HG03442 (cell line): ENCODE results near the gene NCK2.
"Not testable (repeated sequence)": the region's sequence is repeated elsewhere in the genome, so short reads cannot be mapped to it uniquely, and the experiment has no call there.

Source experiments
- ATAC-seq: cut with Tn5 transposase; IDR thresholded peaks from one replicate; pipeline ENCODE4 v1.9.1; 2021; ENCODE audit warnings: mild to moderate bottlenecking, moderate library complexity; ENCODE audit not compliant: unreplicated experiment

NCK2 gene

DNA sequence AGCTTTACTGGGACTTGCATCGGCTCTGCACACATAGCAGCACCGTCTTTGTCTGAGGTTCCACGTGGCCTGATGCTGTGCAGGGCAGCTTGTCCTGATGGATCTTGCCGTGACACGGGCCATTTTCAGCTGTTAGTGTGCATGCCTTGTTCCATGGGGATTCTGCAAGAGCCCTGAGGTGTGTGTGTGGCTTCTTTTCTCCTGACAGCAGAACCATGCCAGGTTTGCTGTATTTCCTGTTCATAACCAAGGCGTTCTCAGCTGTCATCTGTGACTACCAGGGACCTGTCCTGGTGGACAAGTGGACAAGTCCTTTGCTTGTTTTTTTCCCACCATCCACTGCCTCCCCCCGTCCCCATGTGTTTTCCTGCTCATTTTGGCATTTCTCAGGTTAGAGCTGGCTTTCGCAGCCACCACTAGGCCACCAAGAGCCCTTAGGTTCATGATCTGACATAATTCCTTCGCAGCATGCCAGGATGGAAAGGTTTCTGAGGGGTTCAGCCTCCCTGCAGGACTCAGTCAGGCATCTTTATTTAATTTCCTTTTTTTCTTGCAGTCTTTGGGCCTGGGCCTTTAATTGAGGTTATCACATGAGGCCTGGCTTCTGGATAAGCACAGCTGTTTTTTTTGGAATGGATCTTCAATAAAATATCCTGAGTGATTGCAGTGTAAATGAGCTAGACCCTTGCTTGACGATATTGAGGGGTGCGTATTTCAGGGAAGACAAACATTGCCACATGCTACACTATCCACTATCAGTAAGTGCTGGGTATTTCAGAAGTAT lies 139.4 kb downstream of the NCK2 start:
- ATAC-seq, result no peak

DNA sequence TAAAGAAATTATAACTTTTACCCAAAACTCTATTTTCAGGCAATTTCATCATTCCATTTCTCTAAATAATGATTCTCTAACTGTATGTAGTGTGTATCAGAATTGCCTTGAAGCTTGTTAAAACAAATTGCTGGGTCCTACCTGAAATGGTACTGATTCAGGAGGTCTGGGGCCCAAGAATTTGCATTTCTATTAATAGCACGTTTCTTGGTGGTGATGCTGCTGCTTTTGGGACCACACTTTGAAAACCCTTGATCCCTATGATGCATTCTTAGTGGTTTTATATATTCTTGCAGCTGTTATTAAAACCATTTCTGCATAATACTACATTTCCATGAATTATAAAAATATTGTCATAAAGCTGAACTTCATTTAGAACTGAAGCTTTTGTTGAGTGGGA lies 140.7 kb downstream of the NCK2 start:
- ATAC-seq, result no peak

DNA sequence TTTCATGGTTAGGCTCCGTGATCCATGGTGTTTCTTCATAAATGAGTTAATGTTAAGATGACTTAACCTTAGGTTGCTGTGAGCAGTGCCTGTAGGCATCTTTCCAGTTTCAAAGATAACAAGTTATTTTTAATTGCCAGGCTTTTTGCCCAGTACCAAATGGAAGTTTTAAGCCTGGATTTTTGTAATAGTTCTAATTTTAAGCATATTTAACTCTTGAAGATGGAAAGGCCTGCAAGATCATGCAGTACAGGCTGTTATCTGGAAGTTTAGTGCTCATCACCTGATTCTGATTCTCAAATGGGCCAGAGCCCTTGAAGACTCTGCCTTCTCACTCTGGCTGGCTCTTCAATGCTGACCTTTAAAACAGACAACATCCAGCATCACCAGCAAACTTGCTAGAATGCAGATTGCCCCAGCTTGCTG lies 141.3 kb downstream of the NCK2 start:
- ATAC-seq, result no peak

DNA sequence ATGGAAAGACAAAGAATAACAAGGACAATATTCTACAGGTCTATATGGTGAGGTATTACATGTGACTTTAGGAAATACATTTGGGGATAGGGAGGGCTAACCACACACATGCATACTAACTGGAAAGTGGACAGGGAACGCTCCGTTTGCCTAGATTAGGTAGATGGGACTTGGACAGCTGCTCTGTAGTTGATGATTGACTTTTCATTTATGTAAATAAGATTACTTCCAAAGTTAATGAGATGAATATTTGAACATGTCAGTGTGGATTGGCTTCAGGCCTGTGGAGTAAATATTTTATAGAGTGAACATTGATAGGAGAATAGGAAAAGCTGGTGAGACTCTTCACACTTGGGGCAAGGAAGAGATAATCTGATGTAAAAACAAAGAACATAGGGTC lies 142.0 kb downstream of the NCK2 start:
- ATAC-seq, result no peak

DNA sequence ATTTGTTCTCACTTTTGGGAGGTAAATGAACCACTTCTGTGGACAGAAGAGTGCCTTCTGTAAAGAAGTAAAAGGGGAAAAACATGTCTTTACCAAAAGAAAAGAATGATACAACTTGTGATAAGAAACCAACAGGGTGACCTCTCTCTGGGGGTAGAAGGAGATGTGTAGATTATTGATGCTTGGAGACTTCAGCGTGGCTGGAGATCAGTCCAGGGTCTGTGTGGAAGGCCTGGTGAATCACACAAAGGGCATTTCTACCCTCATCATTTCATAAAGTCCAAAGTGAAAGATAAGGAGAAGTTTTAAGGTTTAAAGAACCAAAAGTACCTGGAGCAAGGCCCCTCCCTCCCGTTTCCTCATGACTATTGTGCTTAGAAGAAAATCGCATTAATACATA lies 142.5 kb downstream of the NCK2 start:
- no peak for ATAC-seq

DNA sequence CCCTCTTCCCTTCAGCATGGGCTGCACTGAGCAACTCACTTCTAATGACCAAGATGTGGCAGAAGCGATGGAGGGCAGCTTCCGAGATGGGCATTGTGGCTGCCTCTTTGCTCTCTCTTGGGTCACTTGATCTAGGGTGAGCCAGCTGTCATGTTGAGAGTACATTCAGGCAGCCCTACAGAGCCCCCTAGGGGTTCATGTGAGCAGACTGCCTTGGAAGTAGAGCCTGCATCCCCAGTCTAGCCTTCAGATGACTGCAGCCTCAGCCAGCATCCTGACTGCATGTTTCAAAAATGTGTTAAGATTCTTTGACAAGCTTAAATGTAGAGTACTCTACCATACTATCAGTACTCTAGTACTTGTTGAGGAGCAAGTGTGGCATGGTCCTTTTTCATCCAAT lies 143.9 kb downstream of the NCK2 start:
- no peak for ATAC-seq

DNA sequence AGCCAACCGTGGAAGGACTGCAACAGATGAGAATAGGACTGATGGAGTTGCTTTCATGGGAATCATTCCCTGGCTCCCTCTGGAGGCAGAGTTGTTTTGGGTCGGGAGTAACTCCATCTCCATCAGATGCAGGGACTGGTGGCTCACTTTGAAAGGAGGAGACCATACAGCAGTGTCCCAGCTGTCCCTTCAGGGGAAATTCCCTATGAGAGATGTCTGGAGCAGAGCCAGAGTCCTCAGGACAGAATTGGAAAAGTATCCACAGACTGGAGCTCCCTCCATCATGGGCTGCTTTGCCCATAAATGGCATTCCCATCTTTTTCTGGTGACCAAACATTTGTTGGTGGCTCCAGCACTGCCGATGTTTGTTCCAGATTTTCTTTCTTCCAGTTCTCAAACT lies 144.3 kb downstream of the NCK2 start:
- ATAC-seq, result no peak

DNA sequence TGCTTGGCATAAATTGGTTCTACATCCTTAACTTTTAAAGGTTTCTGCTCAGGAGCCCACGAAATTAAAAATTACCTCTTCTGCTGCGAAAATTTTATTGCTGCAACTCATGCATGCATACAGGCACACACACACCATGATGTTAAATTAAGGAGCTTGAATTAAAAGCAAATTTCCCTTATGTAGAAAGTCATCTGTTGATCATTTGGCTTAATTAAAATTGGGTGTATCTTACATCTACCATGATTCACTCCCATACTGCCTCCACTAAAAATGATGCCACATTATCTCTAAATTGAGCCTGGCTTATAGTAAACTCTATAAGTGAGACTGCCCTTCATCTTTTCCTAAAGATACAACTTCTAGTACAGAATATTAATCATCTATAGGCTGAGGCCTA lies 145.4 kb downstream of the NCK2 start:
- ATAC-seq, result no peak

DNA sequence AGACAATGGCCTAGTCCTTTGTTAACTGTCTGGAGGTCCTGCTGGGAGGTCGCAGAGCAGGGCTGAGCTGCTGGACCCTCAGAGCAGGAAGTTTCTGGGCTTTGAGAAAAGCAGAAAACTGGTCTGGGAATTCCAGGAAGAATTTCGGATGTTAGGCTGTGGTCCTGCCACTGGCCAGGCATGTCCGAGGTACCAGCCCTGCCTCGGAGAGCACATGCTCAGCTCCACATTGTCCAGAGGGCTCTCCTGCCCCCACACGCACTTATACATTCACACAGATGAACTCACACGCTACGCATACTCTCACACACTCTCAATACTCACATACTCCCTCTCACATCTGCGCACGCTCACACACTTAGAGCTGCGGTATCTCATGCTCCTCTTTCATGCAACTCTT lies 146.1 kb downstream of the NCK2 start:
- no peak for ATAC-seq

DNA sequence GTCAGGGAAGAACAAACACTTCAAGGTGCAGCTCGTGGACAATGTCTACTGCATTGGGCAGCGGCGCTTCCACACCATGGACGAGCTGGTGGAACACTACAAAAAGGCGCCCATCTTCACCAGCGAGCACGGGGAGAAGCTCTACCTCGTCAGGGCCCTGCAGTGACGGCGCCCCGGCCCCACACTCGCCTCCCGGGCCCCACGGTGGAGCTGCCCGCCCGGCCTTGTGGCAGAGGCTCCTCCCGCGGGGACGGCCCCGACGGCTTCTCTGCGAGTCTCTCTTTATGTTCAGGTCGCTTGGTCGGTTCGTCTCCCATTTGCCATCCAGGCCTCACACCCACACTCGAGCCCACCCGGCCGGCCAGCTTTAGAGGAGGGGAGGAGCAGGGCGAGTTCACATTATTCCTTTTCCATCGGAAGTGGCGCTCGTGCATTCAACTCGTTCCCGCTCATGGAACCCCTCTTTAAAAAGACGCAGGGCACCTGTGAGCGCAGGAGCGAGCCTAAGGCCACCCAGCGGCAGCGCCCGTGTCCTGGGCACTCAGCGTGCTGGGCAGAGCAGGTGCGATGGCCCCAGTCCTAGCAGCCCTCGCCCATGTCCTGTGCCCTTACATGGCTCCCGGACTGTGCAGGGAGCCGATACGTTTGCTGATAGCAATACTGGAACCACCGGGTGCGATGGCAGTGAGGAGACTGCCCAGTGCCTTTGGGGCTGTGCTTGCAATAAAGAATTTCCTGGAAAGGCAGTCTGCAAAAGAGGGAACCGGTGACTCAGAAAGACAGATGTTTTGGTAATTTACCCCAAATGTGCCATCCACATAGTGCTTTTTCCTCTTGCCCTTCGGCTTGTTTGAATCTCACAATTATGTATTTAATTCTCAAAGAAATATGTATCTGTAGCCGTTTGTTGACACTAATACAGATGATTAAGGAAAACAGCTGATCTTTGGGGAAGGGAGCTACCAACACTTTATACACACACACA lies 148.6 kb downstream of the NCK2 start:
- ATAC-seq, result no peak

DNA sequence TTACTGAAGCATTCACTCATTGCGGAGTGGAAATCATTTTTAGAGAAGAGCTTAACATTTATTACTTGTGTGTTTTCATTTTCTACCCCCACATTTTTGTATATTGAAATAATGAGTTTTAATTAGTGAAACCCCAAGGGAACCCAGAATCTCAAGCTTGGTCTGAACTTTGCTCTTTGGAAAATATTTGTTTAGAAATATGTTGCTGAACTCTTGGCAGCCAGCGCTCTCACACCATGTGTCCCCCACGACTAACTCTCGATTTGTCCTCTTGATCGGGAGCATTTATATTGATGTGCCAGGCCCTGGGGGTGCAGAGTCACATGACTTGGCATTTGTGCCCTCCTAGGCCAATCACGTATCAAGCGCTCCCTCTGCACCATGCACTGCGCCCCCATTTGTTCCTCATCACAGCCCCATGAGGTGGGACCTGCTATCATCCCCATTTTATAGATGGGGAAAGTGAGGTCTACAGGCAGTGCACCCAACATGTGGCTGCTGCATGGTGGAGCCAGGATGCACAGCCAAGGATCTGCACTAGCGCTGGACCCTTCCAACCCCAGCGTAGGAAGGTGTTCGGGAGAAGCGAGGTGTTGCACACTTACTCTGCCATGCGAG lies 149.7 kb downstream of the NCK2 start:
- ATAC-seq, result no peak

DNA sequence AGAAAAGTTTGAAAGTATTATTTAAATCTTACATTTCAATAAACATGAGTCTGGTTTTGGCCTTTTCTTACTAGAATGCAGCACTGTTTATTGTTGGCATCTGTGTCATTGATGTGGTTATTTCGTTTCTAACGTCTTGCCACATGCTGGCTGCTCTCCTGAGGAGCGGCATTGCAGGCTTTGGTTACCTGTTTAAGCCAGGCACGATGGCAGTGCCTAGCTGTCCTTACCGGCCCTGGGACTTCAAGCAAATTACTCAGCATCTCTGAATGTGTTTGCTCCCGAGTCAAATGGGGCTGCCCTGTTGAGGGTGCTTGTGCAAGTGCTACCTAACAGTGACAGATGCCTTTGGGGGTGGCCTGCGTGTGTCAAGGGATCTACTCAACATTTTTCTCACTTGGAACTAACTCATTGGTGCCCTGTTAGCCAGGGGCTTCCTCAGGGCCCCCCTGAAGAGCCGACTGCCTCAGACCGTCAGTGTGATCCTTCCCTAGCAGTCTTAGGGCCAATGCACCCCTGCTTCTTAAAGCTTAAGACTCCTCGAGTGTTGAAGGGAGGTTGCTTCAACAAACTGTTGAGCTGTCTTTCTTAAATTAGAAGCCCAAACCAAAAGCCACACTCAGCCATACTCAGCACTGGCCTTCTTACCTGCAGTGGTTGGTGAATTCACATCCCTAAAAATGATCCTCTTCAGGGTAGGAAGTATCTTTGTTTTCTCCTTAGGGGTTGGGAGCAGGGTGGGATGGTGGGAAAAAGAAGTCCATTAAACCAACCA lies 151.5 kb downstream of the NCK2 start:
- no peak for ATAC-seq

DNA sequence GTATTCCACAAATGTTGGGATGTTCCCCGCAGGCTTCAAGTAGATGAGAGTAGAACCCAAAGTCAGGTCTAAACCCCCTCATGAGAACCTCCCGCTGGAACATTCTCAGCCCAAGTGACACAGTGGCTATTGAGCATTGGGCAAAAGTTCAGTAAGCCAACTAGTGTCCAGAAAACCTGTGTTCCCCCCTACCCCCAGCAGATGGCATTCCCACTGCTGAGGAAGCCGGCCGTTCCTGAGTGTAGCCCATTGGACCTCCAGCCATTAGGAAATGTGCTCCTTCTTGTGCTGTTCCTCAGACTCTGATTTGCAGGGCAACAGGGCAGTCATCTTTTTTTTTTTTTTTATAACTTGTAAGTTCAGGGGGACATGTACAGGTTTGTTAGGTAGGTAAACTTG lies 152.1 kb downstream of the NCK2 start:
- ATAC-seq, result no peak

DNA sequence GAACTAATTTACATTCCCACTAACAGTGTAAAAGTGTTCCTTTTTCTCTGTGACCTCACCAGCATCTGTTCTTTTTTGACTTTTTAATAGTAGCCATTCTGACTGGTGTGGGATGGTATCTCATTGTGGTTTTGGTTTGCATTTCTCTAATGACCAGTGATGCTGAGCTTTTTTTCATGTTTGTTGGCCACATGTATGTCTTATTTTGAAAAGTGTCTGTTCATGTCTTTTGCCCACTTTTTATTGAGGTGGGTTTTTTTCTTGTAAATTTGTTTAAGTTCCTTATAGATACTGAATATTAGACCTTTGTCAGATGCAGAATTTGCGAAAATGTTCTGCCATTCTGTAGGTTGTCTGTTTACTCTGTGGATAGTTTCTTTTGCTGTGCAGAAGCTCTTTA lies 153.0 kb downstream of the NCK2 start:
- ATAC-seq, result not testable (repeated sequence)

DNA sequence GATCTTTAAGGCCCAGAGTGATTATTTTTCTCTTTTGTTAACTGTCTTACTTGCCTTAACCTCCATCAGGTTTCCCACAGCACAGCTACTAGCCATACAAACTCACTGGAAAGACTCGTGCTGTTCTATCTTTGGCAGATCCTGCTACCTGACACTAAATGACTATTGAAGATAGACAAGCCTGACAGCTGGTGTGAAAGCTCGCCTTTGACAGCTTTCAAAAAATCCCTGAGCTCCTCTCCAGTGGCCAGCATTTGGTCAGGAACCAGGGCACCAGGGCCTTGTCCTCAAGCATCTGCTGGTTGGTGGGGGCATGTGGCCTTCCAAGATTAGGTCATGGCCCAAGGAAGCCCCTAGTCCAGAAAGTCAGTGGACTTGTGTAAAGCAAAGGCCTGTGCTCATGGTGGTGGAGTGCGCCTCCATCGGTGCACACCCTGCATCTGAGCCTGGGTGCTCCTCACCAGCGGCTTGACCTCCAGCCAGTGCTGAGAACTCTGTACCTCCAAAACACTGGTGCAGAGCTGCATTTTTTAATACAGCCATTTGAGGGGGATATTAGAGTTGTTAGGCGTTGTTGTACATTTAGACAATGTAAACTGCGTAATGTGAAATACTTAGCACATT lies 158.5 kb downstream of the NCK2 start:
- no peak for ATAC-seq

DNA sequence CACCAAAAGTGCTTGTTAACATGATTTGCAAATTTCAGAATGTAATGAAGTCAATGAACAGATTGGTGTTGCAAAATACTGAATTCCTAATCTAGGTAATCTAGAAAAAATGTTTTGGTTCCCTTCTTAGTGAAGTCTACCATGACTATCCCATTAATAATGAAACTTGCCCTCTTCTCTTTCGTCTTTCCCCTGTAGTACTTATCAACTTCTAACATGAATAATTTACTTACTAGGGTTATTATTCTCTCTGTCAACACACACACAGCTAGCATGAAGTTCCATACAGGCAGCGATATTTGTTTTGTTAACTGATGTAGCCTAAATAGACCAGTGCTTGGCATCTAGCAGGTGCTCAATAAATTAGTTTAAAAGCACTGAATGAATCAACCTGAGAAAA lies 160.2 kb downstream of the NCK2 start:
- ATAC-seq, result peak; percentile 93

DNA sequence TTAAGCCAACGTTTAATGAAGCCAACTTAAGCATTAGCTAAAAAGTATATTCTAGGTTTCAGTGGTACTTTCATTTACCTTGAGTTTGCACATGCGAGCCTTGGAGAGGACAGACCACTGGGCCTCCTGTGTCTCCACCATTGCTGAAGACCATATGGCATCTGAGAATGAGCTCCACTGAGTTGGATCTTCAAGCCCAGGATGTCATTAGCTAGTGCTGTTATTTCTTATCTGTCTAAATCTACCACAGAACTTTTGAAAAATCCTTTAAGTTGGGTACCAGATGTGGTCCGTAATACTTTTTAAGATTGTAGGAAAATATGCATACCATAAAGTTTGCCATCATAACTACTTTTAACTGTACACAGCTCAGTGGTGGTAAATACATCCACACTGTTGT lies 161.8 kb downstream of the NCK2 start:
- no peak for ATAC-seq

DNA sequence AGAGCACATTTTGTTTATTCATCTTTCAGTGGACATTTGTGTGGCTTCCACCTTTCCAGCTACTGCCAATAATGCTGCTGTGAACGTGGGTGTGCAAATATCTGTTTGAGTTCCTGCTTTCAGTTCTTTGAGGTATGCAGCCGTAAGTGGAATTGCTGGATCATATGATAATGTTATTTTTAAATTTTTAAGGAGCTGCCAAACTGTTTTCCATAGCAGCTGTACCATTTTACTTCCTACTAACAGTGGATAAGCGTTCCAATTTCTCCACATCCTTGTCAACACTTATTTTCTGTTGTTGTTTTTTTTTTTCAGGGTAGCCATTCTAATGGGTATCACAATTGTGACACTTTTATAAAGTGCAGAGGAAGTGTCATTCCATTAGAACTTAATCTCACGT lies 162.5 kb downstream of the NCK2 start:
- ATAC-seq, result no peak

DNA sequence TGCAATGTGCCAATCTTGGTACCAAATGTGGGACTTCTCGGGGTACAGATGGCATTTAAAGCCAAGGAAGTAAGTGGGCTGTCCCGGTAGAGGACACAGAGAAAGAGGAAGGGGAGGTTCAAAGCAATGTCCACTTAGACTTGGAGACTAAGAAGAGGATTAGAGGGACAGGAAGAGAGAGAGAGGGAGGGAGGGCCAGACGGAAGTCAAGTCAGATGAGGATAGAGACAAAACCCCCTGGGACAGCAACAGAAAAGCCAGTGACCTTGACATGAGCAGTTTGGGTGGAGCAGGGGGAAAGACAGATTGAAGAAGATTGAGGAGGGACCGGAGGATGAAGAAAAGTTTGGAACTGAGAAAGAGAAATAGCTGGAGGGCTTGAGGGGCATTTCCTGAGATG lies 164.5 kb downstream of the NCK2 start:
- ATAC-seq, result no peak

DNA sequence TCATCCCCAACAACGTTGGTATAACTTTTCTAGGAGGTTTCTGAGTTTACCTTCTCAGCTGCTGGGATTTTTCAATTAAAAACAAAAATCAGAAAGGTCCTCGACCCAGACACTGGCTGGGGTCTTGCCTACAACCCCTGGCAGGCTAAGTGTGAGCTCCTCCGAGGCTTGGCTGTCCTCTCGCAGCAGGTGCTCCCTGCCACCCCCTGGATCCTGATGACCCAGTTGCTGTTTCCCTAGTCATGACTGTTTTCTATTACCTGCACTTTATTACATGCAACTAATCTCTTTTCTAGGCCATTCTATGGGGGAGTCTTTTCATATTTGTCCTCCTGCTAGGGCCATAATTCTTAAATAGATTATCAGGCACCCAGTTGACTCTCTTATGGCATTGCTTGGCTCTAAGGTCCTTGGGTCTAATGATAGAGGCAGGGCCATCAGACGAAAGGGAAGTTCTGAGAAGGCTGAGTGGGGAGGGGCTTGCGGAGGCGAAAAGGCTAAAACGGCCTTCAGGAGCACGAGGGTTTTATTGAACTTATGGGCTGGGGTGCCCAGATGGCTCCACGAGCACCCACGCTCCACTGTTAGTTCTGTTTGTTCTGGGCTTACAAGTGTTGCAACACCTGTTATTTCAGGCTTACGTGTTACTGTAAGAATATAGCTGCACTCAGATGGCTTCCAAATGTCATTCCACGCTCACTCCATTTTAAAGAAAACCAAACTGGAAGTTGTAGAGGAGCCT lies 166.0 kb downstream of the NCK2 start:
- ATAC-seq, result no peak
